ENCODE results near the gene ACAP3.
"Not testable (repeated sequence)": the region's sequence is repeated elsewhere in the genome, so short reads cannot be mapped to it uniquely, and the experiment has no call there.

ACAP3 gene

GRCh38 chr1:1262758-1263157, 45.0 kb downstream of the ACAP3 start:
- no peak for DNase-seq (ENCODE audit: low spot score)

GRCh38 chr1:1262071-1262470, 45.7 kb downstream of the ACAP3 start:
- no peak for DNase-seq (ENCODE audit: low spot score)

GRCh38 chr1:1260843-1261560, 46.7 kb downstream of the ACAP3 start:
- DNase-seq (ENCODE audit: low spot score), result no peak

GRCh38 chr1:1259951-1260600, 47.7 kb downstream of the ACAP3 start:
- no peak for DNase-seq (ENCODE audit: low spot score)

- DNase-seq (ENCODE audit: low spot score), result no peak
These were observed 48.2 kb downstream of the ACAP3 start for GRCh38 chr1:1259540-1259939.

GRCh38 chr1:1259119-1259488, 48.6 kb downstream of the ACAP3 start:
- DNase-seq (ENCODE audit: low spot score), result no peak

- DNase-seq (ENCODE audit: low spot score), result no peak
These were observed 50.5 kb downstream of the ACAP3 start for GRCh38 chr1:1256956-1257871.

GRCh38 chr1:1255611-1256010, 52.1 kb downstream of the ACAP3 start:
- no peak for DNase-seq (ENCODE audit: low spot score)

- no peak for DNase-seq (ENCODE audit: low spot score)
These were observed 52.7 kb downstream of the ACAP3 start for GRCh38 chr1:1255078-1255477.

GRCh38 chr1:1254667-1254998, 53.1 kb downstream of the ACAP3 start:
- DNase-seq (ENCODE audit: low spot score), result no peak

GRCh38 chr1:1253972-1254666, 53.6 kb downstream of the ACAP3 start:
- no peak for DNase-seq (ENCODE audit: low spot score)

GRCh38 chr1:1253314-1253713, 54.4 kb downstream of the ACAP3 start:
- no peak for DNase-seq (ENCODE audit: low spot score)

- DNase-seq (ENCODE audit: low spot score), result peak; percentile 63
These were observed 56.9 kb downstream of the ACAP3 start for GRCh38 chr1:1250786-1251284.

GRCh38 chr1:1248009-1248913, 59.5 kb downstream of the ACAP3 start:
- DNase-seq (ENCODE audit: low spot score), result not testable (repeated sequence)

- DNase-seq (ENCODE audit: low spot score), result no peak
These were observed 60.3 kb downstream of the ACAP3 start for GRCh38 chr1:1247341-1247913.

- DNase-seq (ENCODE audit: low spot score), result no peak
These were observed 61.0 kb downstream of the ACAP3 start, which contains the start of gene C1QTNF12 for GRCh38 chr1:1246577-1247340. TSS of gene C1QTNF12 (minus strand) at chr1:1246722. CDS start at chr1:1246690, 32 bp downstream.

GRCh38 chr1:1245817-1246576, 61.7 kb downstream of the ACAP3 start:
- no peak for DNase-seq (ENCODE audit: low spot score)

GRCh38 chr1:1245178-1245816, 62.4 kb downstream of the ACAP3 start:
- DNase-seq (ENCODE audit: low spot score), result no peak

Measured in germinal center (tissue), 1 donor.